Stimulated activated CD4-positive, alpha-beta T cell treated with anti-CD3 and anti-CD28 coated beads, Interleukin-12 subunit alpha, Interleukin-12 subunit beta, amount 100 ng/mL, for 4 hours (primary cell): ENCODE measurements around the gene RASAL2.

ENCODE experiments used
- DNase-seq: peaks from one replicate; pipeline ENCODE4 v3.0.0-alpha.2; 2020

RASAL2 gene

DNA sequence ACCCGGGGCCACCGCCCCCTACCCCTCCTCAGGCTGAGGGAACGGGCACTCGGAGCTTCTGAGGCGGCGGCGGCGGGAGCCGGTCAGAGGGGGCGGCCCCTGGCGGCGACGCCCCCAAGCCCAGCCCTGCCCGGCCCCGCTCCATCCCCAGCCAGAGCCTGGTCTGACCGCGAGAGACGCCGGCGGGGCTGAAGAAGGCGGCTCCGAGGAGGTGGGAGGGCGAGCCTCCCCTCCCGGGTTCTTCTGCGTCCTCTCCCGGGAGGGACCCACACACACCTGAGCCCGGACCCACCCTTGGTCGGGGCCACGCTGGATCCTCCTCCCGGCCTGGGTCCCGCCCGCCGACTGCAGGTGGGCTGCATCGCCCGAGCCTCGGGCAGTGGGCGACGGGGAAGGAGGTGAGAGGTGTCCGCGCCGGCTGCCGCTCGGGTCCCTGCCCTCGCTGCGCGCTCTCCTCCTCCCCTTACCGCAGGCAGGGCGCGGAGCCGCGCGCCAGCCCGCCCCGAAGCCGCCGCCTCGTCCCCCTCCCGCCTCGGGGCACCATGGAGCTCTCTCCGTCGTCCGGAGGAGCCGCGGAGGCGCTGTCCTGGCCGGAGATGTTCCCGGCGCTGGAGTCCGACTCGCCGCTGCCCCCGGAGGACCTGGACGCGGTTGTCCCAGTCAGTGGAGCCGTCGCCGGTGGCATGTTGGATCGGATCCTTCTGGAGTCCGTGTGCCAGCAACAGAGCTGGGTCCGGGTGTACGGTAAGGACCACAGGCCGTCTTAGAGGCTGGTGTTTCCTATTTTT is at the start of gene RASAL2:
TSS of gene RASAL2 (plus strand) at position 154 of the 788 bp plus-strand sequence. CDS start at position 543, 389 bp downstream.
- DNase-seq: peak; percentile 1

DNA sequence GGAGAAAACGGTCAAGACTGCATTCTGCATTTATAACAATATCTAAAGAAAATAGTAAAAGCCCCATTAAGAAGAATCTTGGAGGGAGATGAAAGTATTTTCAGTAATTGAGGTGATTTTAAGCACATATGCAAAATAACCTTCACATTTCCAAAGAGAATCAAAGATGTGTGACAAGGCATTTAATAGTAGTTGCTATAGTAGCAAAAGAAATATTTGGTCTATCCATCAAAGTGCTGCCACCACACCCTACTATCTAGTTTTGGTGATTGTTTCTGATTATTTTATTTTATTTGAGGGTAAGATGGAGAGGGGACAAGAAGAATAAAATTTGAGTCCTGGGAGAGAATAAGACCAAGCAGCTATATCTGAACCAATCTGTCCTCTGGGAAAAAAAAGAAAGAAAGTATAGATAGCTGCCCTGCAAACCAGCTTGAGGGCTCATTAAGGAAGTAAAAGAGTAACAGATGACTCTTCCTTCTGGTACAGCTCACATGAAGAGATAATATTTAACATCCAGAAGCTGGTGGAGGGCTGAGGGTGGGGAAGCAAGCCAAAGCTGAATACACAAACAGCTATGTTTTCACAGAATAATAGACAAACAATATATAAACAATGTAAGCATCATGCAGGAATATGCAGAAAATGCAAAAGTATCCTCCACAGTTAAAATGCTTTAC is 47.2 kb upstream of the RASAL2 start:
- DNase-seq: no peak

DNA sequence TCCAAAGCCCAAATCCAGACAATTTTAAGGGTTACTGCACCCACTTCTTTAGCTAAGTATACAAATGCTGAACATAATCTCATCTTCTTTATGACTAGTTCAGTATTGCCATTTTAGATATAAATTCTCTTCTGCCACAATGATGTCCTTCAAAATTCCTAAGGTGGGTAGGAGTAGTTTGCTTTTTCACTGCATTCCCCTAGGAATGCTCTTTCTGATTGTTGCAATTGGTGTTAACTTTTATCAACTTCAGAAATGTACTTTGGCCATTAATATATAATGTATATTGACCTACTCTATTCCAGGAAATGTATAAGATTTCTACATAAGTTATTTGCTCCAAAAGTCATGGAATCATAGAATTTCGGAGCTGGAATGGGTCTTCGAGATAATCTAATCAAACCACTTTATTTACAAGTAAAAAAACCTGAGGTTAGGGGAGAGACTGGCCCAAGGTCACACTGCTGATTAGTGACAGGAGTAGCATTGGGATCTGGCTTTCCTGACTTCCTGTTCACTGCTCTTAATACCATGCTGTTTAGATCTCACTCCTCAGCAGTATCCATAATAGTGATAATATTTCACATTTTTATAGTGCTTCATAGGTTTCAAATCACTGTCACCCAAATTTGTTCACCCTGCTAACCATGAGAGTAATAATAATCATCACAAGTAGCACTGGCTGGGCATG is 46.4 kb upstream of the RASAL2 start:
- DNase-seq: no peak

DNA sequence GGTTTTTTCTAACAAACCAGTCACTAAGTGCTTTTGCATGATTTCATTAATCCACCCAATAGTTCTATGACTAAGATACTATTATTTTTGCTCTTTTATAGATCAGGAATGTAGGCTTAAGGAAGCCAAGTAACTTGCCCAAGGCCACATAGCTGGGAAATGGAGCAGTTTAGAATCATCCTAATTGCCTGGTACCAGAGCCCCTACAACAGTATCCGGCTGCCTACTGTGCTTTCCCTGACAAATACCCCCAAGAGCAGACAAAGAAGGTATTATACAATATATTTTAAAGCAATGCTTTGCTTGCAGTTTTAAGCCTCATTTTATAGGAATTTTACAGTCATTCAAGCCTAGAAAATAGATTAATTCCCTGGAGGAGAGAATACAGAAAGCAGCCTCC is 45.5 kb upstream of the RASAL2 start:
- DNase-seq: no peak

DNA sequence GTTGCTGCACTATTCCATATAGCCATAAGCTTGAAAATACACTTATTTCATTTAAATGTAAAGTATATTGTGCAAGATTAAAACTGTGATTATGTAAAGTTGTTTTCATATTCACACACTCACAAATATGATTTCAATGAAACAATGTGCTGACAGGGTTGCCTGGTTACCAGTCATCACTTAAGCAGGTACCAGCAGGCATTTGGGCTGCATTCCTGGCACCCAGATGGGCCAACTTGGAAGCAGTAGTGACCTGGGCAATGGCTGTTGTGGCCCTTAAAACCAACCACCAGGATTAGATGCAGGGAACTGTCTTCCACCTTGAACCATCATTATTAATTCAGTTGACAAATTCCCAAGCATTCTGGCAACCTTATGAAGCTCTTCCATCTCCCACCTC is 45.0 kb upstream of the RASAL2 start:
- no peak for DNase-seq

DNA sequence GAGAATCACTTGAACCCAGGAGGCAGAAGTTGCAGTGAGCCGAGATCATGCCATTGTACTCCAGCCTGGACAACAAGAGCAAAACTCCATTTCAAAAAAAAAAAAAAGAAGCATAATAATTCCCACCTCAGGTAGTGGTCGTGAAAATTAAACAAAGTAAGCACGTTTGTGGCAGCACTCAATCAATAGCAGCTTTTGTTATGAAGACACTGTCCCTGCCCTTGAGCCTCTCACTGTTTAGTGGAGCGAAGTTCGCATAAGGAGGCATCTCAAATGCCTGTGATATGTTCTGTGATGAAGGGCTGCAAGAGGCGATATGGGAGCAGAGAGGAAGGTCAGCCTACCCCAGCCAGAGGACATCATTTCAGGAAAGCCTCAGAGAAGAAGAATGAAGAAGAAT is 43.8 kb upstream of the RASAL2 start:
- DNase-seq: no peak

DNA sequence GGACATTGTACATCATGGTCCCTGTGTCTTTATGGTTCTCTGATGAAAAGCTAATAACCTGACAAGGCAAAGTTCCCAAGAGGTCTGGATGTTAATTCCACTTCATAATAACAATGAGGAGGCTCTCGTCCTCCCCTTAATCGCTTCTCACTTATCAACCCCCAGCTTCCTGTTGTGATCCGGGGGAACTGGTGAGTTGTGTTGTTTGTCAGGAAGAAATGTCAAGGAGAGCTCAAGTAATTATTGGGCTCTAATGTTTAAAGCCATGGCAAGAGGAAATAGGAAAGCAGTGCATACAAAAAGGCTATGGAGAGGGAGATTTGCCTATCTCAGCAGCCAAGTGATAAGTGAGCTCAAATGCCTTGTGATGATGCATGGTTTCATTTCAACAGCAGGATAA is 42.8 kb upstream of the RASAL2 start:
- DNase-seq: no peak

DNA sequence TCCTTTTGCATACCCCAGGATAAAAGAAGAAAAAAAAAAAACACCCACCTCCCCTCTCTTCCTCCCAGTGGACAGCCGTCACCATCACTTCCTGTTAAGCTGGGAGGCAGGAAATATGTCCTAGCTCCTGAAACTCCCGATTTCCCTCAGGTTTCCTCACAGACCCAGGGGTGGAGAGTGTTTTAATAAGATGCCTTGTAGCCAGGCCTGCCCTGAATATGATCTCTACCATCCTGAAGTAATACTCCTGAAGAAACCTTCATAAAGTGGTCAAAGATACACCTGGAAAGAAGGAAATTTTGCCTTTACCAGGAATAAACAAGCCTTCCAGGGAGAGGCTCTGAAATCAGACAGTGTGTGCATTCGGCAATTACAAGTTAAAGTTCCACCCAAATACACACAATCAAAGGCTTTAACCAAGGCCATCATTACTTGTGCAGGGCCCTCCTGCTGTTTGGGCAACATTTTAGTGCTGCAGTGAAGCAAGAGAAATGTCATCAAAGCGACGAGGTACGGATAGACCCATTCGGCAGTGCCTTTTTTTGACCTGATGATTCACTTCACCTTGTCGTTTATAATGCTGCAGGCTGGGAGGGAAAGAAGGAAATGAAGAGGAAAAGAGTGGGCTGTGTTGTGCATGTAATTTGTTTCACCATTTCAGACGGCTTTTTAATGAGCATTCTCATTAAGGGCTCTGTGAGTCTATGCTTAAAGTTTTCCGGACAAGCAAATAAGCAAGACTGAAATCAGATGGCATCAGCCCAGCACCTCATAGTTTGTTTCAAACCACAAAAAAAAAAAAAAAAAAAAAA is 41.0 kb upstream of the RASAL2 start:
- no peak for DNase-seq

DNA sequence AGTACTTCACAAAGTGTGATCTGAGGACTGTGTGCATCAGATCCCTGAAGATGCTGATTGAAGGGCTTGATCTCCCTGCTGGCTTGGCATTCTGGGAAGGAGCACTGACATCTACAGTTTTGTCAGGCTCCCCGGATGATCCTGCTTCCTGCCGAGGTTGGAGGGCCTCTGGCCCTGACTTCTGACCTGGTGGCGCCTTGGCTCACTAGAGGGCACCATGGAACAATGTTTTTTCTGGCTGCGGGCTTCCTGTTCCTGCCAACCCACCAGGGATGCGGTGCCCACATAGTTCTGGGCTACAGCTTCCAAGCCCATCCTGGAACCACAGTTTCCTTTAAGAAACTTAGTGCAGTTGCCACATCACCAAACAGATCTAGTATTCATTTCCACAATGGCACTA is 38.8 kb upstream of the RASAL2 start:
- no peak for DNase-seq

DNA sequence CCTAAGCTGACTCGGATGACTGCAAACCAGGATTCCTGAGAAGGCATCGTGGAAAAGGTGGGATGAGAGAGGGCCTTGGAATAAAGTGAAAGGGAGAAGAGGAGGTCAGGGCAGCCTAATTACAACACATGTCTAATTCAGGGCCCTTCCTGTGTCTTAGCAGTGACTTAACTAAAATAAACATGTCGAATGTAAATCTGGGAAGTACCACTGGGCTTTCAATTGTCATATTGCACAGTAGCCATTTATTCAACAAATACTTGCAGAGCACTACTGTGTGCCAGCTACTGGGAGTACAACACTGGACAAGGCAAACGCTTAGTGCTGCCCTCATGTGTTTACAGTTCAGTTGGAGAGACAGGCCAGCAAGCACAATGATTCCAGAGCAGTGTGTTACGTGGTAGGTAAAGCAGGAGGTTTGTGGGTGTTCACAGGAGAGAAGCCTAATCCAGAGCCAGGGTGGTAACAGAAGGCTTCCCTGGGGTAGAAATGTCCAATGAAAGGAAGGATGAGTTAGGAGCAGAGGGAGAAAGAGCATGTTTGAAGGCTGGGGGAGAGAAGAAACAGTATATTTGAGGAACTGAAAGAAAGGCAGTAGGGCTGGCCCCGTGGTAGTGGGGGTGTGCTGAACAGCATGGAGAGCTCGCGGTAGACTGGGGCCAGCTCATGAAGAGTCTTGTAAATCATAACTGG is 38.0 kb upstream of the RASAL2 start:
- DNase-seq: no peak

DNA sequence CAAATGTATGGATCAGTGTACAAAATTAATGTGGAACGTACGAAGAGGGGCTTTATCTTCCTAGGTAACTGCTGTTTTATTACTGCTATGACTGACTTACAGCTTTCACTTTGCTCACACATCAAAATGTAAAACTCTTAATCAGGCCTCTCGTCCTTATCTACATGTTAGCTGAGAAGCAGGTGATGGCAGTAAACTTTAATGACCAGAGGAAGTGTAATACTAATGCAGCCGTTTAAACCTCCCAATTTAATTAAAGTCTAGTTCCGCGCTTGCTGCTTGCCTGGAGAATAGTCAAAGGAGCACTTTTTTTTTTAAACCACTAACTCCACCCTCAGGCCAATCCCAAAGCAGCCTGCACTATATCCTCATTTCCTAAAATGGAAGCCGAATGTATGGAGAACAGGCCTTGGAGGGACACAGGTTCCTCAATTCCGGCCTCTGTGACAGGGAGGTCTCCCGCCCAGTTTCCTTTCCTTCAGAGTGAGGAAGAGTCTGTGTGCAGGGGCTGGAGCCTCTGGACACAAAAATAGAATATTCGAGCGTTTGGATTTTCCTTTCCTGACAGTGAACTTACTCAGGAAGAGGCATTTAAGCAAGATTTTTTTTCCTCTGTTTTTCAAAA is 36.7 kb upstream of the RASAL2 start:
- no peak for DNase-seq

DNA sequence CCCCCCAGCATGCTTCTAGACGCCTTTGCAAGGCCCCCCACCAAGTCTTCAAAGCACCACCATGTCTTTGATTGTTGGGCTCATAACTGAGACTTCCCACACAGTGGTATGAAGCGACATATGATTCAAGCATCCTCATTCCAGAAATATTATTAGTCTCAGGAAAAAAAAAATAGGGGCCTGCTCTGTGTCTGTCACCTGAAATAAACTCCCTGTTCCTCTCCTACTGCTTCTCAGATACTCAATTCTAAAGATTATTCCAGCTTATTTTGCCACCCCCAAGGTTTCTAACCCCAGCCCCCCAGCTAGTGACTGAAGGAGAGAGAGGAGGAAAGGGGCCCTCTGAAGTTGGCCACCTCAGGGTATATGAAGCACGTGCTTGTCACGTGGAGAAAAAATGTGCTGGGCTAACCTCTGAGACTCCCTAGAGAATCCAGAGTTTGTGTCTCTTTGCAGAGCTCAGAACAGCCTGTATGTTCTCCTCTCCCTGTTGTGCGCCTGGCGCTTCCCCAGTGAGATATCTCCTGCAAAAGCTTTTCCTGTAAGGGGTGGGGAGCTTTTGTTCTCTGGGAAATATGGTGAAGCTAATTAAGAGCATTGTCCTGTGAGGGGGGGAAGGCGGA is 35.9 kb upstream of the RASAL2 start:
- no peak for DNase-seq

DNA sequence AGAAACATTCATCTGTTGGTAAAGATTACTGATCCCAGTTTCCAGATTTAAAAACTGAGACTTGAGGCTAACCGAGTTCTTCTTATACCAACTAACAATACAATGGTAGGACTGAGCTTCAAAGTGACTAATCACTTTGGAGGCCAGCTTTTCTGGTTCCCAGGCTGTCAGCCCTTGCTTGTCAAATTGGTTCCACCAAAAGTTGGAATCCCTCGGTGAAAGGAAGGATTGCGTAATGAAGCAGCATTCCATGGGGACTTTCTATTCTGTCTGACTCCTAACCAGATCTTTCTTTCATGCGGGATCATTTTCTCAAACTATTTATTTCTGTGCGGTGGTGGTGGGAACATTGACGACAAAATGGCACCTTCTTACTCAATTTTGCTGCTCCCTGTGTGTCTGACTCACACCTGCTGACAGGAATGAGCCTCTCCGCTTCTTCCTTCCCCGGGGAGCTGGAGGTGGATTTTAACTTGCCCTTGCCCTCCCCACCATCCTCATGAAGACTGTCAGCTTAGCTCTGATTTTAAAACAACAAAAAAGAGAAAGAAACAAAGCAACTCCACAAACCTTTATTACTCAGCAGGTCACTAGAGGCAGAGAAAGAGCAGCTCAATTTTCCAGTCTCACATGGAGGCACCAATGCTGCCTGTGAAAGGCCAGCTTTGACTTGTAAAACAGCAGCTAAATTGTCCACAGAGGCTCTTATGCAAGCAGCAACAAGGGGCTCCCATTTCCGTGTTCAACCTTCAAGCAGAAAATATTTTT is 32.9 kb upstream of the RASAL2 start:
- DNase-seq: no peak

DNA sequence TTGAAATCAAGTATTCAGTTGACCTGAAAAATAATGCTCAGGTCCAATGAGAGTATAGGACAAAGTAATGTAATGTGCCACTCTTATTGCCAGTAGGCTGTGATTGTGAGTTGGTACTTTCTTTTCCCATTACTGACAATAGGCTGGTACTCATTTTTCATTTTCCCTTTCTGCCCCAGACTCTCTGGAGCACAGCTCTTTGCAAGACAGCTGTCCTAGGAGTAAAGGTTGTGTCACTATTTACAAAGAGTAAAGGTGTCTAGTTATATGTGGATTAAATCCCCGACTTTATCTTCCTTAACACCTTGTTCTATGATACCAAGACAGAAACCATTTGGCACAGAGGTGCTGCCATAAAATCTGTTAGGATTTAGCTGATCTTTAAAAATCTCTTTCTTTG is 32.3 kb upstream of the RASAL2 start:
- DNase-seq: no peak

DNA sequence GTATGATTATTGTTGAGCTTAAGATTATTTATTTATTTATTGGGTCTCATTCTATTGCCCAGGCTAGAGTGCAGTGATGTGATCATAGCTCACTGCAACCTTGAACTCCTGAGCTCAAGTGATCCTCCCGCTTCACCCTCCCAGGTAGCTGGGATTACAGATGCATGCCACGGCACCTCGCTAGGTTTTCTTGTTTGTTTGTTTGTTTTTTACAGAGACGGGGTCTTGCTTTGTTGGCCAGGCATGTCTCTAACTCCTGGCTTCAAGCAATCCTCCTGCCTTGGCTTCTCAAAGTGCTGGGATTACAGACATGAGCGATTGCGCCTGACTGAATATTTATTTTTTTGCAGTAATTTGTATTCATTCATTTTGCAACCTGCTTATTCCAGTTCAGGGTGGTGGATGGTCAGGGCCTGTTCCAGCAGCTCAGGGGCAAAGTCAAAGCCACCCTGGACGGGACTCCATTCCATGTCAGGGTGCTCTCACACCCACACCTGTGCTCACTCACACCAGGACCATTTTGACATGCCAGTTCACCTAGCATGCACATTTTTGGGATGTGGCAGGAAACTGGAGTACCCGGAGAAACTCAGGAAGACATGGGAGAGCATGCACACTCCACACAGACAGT is 29.6 kb upstream of the RASAL2 start:
- DNase-seq: no peak

DNA sequence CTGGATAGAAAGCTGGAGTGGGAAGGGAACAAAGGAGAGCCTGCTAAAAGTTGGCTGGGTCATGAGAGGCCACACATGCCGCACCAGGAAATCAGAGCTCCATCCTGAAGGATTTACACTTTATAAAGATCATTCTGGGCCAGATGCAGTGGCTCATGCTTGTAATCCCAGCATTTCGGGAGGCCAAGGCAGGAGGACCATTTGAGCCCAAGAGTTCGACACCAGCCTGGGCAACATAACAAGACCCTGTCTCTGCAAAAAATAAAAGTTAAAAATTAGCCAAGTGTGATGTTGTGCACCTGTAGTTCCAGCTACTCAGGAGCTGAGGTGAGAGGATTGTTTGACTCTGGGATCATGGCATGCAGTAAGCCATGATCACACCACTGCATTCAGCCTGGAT is 28.7 kb upstream of the RASAL2 start:
- no peak for DNase-seq

DNA sequence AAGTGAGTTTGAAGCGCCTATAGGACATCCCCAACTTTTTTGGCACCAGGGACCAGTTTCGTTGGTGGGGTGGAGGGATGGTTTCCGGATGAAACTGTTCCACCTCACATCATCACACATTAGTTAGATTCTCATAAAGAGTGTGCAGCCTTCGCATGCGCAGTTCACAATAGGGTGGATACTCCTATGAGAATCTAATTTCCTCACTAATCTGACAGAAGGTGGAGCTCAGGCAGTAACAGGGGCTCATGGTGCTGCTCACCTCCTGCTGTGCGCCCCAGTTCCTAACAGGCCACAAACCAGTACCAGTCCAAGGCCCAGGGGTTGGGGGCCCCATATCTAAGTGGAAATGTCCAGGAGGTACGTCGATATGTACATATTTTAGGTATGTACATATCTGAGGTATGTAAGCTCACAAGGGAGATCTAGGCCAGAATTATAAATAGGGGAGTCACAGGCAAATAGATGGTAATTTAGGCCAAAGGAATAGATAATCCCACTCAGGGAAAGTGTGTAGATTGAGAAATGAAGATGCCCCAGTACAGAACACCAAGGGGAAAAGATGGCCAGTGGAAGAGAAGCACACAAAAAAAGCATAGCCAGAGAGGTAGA is 27.5 kb upstream of the RASAL2 start:
- no peak for DNase-seq

DNA sequence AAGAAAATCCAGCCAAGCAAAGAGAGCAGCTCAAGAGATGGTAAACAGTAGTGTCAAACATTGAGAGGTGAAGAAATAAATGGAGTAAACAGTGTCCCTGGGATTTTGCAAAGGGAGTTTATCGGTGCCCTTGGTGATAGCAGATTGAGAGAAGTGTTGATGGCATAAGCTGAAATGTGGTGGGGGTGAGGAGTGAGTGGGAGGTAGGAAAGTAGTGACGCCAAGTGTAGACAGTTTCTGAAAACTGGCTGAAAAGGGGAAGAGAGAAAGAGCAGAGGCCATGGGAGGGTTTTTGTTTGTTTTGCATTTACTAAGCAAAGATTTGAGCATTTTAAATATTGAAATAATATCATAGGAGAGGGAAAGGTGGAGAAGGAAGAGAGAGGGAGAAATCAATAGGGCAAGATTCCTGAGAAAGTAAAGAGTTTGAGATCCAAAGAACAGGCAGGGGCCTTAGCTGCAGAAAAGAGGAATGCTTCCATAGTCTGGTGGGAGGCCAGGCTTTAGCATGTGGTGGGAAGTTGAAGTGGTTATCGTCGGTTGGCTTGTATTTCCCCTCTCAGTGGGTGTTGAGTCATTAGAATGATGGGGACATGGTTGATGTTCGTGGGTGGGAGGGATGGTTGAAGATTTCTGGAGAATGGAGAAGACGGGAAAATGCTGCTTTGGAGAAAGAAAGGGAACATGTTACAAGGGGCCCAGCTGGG is 26.8 kb upstream of the RASAL2 start:
- no peak for DNase-seq

DNA sequence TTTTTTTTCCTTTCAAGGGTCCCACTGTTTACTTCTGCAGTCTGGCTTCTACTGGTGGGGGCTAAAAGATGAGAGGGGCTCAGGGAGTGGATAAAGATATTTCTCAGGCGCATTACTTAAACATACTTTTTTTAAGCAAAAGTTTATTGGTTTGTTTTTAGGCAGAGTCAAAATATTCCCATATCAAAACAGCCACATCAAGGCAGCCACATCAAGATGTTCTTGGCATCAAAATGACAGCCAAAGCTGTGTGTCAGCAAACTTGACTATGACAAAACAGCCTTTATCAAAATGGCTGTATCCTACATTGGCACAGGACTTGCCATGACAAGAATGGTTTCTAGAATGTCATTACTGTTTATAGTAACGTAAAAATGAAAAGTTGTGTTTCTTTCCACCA is 22.1 kb upstream of the RASAL2 start:
- no peak for DNase-seq
